Stomach (tissue), 4 donors: ENCODE results near the gene MICAL2.

Source experiments
- EP300 ChIP-seq: sonication (generic); formaldehyde crosslinking; IDR thresholded peaks from one replicate; pipeline ENCODE4 v1.6.1; 2017; ENCODE audit warnings: antibody characterized with exemption
- POLR2A ChIP-seq, 4 donors: fragments of 450-650 bp; IDR thresholded peaks; one replicate each; pipeline ENCODE4 v1.6.1; 2016; ENCODE audit warnings: antibody characterized with exemption in 4 of 4, control low read depth in 2 of 4, mild to moderate bottlenecking in 1 of 4, moderate library complexity in 1 of 4
- TF ChIP-seq, protein P1 (sequence below), 7 experiments: fragments of 450-650 bp in 4 of 7; fragments of 200-600 bp in 3 of 7; sonication (generic) in 3 of 7; IDR thresholded peaks; one replicate each; pipeline ENCODE4 v1.5.1; 2016 to 2019; ENCODE audit warnings: antibody characterized with exemption in 7 of 7, control low read depth in 2 of 7, mild to moderate bottlenecking in 1 of 7

DNA sequence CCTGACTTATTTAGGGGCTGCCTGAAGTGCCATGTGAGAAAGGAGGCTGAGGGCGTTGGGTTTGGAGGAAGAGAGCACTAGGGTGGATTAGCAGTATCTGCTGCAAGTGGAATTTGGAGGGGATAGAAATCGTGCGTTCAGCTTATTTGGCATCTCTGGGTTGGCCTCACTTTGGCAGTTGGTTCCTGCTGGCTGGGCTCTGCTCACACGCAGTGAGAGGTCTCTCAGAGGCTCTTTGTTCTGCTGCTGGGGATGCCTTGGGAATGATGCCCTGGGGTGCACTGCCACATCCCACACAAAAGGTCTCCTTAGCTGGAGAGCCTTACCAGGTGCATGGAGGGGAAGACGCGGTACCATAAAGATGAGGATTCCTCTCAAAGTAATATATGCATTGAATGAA is 17.7 kb upstream of the MICAL2 start:
- TF ChIP-seq, protein P1, sequence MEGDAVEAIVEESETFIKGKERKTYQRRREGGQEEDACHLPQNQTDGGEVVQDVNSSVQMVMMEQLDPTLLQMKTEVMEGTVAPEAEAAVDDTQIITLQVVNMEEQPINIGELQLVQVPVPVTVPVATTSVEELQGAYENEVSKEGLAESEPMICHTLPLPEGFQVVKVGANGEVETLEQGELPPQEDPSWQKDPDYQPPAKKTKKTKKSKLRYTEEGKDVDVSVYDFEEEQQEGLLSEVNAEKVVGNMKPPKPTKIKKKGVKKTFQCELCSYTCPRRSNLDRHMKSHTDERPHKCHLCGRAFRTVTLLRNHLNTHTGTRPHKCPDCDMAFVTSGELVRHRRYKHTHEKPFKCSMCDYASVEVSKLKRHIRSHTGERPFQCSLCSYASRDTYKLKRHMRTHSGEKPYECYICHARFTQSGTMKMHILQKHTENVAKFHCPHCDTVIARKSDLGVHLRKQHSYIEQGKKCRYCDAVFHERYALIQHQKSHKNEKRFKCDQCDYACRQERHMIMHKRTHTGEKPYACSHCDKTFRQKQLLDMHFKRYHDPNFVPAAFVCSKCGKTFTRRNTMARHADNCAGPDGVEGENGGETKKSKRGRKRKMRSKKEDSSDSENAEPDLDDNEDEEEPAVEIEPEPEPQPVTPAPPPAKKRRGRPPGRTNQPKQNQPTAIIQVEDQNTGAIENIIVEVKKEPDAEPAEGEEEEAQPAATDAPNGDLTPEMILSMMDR (IDR thresholded peaks at IDR 0.05), result no peak
- TF ChIP-seq POLR2A (IDR thresholded peaks at IDR 0.05) (no peak), EP300 (no peak)
